WTC11 (cell line): ENCODE data around the gene TLCD3B. TPM values are rescaled to one million over a fixed set of nuclear protein-coding genes. Genes with fewer than 3 reads are reported as not detected.

Experiments
- ATAC-seq: fragments of 200-7000 bp; cut with Tn5 transposase; 2 replicates; pipeline ENCODE4 v1.10.0; 2021; ENCODE audit warnings: mild to moderate bottlenecking, moderate library complexity
- CTCF ChIA-PET: fragments of 300-600 bp; sonication (Branson Sonifier 250); formaldehyde crosslinking; loops from one replicate; lab custom pipeline; 2021; ENCODE audit warnings: antibody characterized with exemption; lab: Charles Lee
- POLR2A ChIA-PET: fragments of 350-600 bp; sonication (Branson Sonifier 250); formaldehyde crosslinking; loops from one replicate; lab custom pipeline; 2021; ENCODE audit warnings: antibody characterized with exemption; lab: Charles Lee
- DNase-seq: peaks from one replicate; pipeline ENCODE4 v3.0.0; 2021; ENCODE audit warnings: low spot score
- H3K27ac Mint-ChIP-seq: 2 replicates; pipeline ENCODE4 v1.8.0; 2021; ENCODE audit warnings: mixed read lengths
- H3K27me3 Mint-ChIP-seq: 2 replicates; pipeline ENCODE4 v1.8.0; 2021; ENCODE audit warnings: low read depth, mild to moderate bottlenecking, moderate library complexity, mixed read lengths
- H3K36me3 Mint-ChIP-seq: 2 replicates; pipeline ENCODE4 v1.8.0; 2021; ENCODE audit warnings: mixed read lengths
- H3K4me1 Mint-ChIP-seq: 2 replicates; pipeline ENCODE4 v1.8.0; 2022; ENCODE audit warnings: mixed read lengths
- H3K4me3 Mint-ChIP-seq: 2 replicates; pipeline ENCODE4 v1.8.0; 2021; ENCODE audit warnings: mild to moderate bottlenecking, moderate library complexity, mixed read lengths
- H3K9me3 Mint-ChIP-seq: 2 replicates; pipeline ENCODE4 v1.8.0; 2021; ENCODE audit warnings: mixed read lengths
- AR ChIP-seq: fragments of 250-450 bp; sonication (Bioruptor Pico); IDR thresholded peaks from 2 replicates; pipeline ENCODE4 v1.9.0; 2021; ENCODE audit warnings: mild to moderate bottlenecking
- CDX4 ChIP-seq: fragments of 250-450 bp; sonication (Bioruptor Pico); IDR thresholded peaks from 2 replicates; pipeline ENCODE4 v1.9.0; 2021; ENCODE audit warnings: moderate library complexity, mild to moderate bottlenecking, inconsistent platforms, borderline replicate concordance
- E2F1 ChIP-seq: sonication (generic); formaldehyde crosslinking; IDR thresholded peaks from 2 replicates; pipeline ENCODE4 v1.8.0; 2022; ENCODE audit warnings: mild to moderate bottlenecking, missing genetic modification reagents
- E2F4 ChIP-seq: sonication (generic); formaldehyde crosslinking; IDR thresholded peaks from 2 replicates; pipeline ENCODE4 v1.8.1; 2022; ENCODE audit warnings: low read depth, mild to moderate bottlenecking, moderate library complexity, missing genetic modification reagents, borderline replicate concordance
- ELF4 ChIP-seq: sonication (generic); formaldehyde crosslinking; IDR thresholded peaks from 2 replicates; pipeline ENCODE4 v1.8.1; 2022; ENCODE audit warnings: low read depth, mild to moderate bottlenecking, moderate library complexity, missing genetic modification reagents
- EMX1 ChIP-seq: fragments of 250-450 bp; sonication (Bioruptor Pico); IDR thresholded peaks from 2 replicates; pipeline ENCODE4 v1.8.0; 2021; ENCODE audit warnings: mild to moderate bottlenecking
- ETV6 ChIP-seq: sonication (generic); formaldehyde crosslinking; IDR thresholded peaks from 2 replicates; pipeline ENCODE4 v1.8.1; 2022; ENCODE audit warnings: mild to moderate bottlenecking, missing genetic modification reagents
- FOXK1 ChIP-seq: sonication (generic); formaldehyde crosslinking; IDR thresholded peaks from 2 replicates; pipeline ENCODE4 v1.8.0; 2022; ENCODE audit warnings: mild to moderate bottlenecking, moderate library complexity, missing genetic modification reagents
- GTF2I ChIP-seq: fragments of 250-450 bp; sonication (Bioruptor Pico); conservative IDR thresholded peaks from 2 replicates; pipeline ENCODE4 v1.4.0; 2021; ENCODE audit warnings: mild to moderate bottlenecking
- JAZF1 ChIP-seq: fragments of 250-450 bp; sonication (Bioruptor Pico); IDR thresholded peaks from 2 replicates; pipeline ENCODE4 v1.9.0; 2021; ENCODE audit warnings: moderate library complexity, mild to moderate bottlenecking, inconsistent platforms
- KAT7 ChIP-seq: sonication (generic); formaldehyde crosslinking; IDR thresholded peaks from 2 replicates; pipeline ENCODE4 v1.8.1; 2023; ENCODE audit warnings: missing genetic modification reagents, mild to moderate bottlenecking, borderline replicate concordance
- NFYB ChIP-seq: sonication (generic); formaldehyde crosslinking; conservative IDR thresholded peaks from 2 replicates; pipeline ENCODE4 v1.8.0; 2022; ENCODE audit warnings: low read depth, missing genetic modification reagents
- RELA ChIP-seq: sonication (generic); formaldehyde crosslinking; IDR thresholded peaks from 2 replicates; pipeline ENCODE4 v1.8.1; 2022; ENCODE audit warnings: missing genetic modification reagents, mild to moderate bottlenecking, borderline replicate concordance
- RORB ChIP-seq: fragments of 250-450 bp; sonication (Bioruptor Pico); IDR thresholded peaks from 2 replicates; pipeline ENCODE4 v1.9.0; 2021; ENCODE audit warnings: mild to moderate bottlenecking
- SMAD3 ChIP-seq: sonication (generic); formaldehyde crosslinking; IDR thresholded peaks from 2 replicates; pipeline ENCODE4 v1.8.0; 2022; ENCODE audit warnings: missing genetic modification reagents, mild to moderate bottlenecking, borderline replicate concordance
- SMAD4 ChIP-seq: sonication (generic); formaldehyde crosslinking; IDR thresholded peaks from 2 replicates; pipeline ENCODE4 v1.8.0; 2022; ENCODE audit warnings: mild to moderate bottlenecking, missing genetic modification reagents
- TCF7 ChIP-seq: sonication (generic); formaldehyde crosslinking; IDR thresholded peaks from 2 replicates; pipeline ENCODE4 v1.8.0; 2022; ENCODE audit warnings: mild to moderate bottlenecking, low read depth, missing genetic modification reagents, moderate library complexity
- TP53 ChIP-seq: sonication (generic); formaldehyde crosslinking; IDR thresholded peaks from 2 replicates; pipeline ENCODE4 v1.8.1; 2023; ENCODE audit warnings: mild to moderate bottlenecking, missing genetic modification reagents
- USF2 ChIP-seq: sonication (generic); formaldehyde crosslinking; IDR thresholded peaks from 2 replicates; pipeline ENCODE4 v1.8.1; 2023; ENCODE audit warnings: mild to moderate bottlenecking, missing genetic modification reagents, moderate library complexity
- ZNF396 ChIP-seq: fragments of 250-450 bp; sonication (Bioruptor Pico); IDR thresholded peaks from 2 replicates; pipeline ENCODE4 v1.8.0; 2021; ENCODE audit warnings: mild to moderate bottlenecking, moderate library complexity, borderline replicate concordance
- ZNF425 ChIP-seq: fragments of 250-450 bp; sonication (Bioruptor Pico); conservative IDR thresholded peaks from 2 replicates; pipeline ENCODE4 v1.9.0; 2021; ENCODE audit warnings: mild to moderate bottlenecking
- total RNA-seq: library from RNA; stranded (reverse); gene quantifications from 3 replicates; pipeline ENCODE4 v1.2.3, GENCODE V29; 2021

Gene TLCD3B
- total RNA-seq, 1 experiment from 2014 or later: 28.1 TPM

GRCh38 chr16:30023586-30023985 lies 7.5 kb downstream of the TLCD3B start:
- Mint-ChIP-seq H3K27ac (no peak overlapping the region), H3K36me3 (no peaks in the 10 kb centered on the region), H3K27me3 (no peaks in the 10 kb centered on the region), H3K9me3 (no peaks in the 10 kb centered on the region), H3K4me1 (peaks cover 12% of the 10 kb centered on the region), H3K4me3 (no peak overlapping the region)
- TF ChIP-seq EMX1 (CRISPR knock-in tag) (no peak), CDX4 (CRISPR knock-in tag) (no peak), AR (CRISPR knock-in tag) (no peak), NFYB (no peak), ZNF425 (CRISPR knock-in tag) (no peak), SMAD4 (CRISPR knock-in tag) (no peak), ZNF396 (CRISPR knock-in tag) (no peak), E2F4 (CRISPR knock-in tag) (no peak), TCF7 (CRISPR knock-in tag) (no peak), ELF4 (no peak), FOXK1 (CRISPR knock-in tag) (no peak)
- DNase-seq: no peak
- ATAC-seq: no peak
- ChIA-PET POLR2A (interaction anchor here (0.6 kb wide), 1 partner anchor 8 kb away, joined by 3 read pairs; no protein-coding TSS in a partner anchor), CTCF (interaction anchor here (1.2 to 2.3 kb wide), 3 partner anchors 8 to 175 kb away, joined by 6 to 17 read pairs (median 6); partner anchors contain the start of gene TLCD3B)

- POLR2A ChIA-PET: no interaction called here
- DNase-seq: no peak
- CTCF ChIA-PET: interaction anchor here (0.6 to 2.3 kb wide), 5 partner anchors 9 to 346 kb away, joined by 3 to 17 read pairs (median 6); partner anchors contain the start of gene TLCD3B
- no peaks in the 10 kb centered on the region for H3K27me3 Mint-ChIP-seq
- no peak for ATAC-seq
- TF ChIP-seq SMAD3 (CRISPR knock-in tag): no peak
- TF ChIP-seq GTF2I (CRISPR knock-in tag): no peak
- no peak for TF ChIP-seq RORB (CRISPR knock-in tag)
- no peak for TF ChIP-seq ETV6
- no peak for TF ChIP-seq KAT7 (CRISPR knock-in tag)
- TF ChIP-seq USF2 (CRISPR knock-in tag): no peak
- no peak for TF ChIP-seq TP53
- TF ChIP-seq RELA (CRISPR knock-in tag): no peak
- no peak for TF ChIP-seq JAZF1 (CRISPR knock-in tag)
- no peak for TF ChIP-seq E2F1 (CRISPR knock-in tag)
- TF ChIP-seq, all 79 proteins: peak for 0
- Mint-ChIP-seq H3K4me3 (no peak within 1 kb of the TSS), H3K9me3 (no peaks in the 10 kb centered on the region), H3K27ac (no peak within 1 kb of the TSS; the same call in 1 of the 2 replicates), H3K4me1 (peaks cover 9% of the 10 kb centered on the region), H3K36me3 (no peaks in the 10 kb centered on the region)
These were observed 8.2 kb downstream of the TLCD3B start, which contains the start of gene C16orf92 for GRCh38 chr16:30022887-30023286. Gene C16orf92, plus strand, starts transcription at chr16:30023198. Its CDS starts 143 bp downstream, at chr16:30023341.
